ENCODE data around the gene TPT1. TPM values are rescaled to one million over a fixed set of nuclear protein-coding genes. Genes with fewer than 3 reads are reported as not detected.
"Not testable (repeated sequence)": the region's sequence is repeated elsewhere in the genome, so short reads cannot be mapped to it uniquely, and the experiment has no call there.

Gene TPT1
- total RNA-seq, 5 donors from 2014 or later (not counting 1 experiment from before 2014, with no cell fraction given) = 6,680 to 8,997 (median 7,956) TPM

- DNase-seq (no peak), ATAC-seq (replicated peaks in 1 of 4) (no peak)
- Histone ChIP-seq H3K4me3 (ENCODE audit: control insufficient read depth in 1 of 2, extremely low read depth in 1 of 2, low read length in 1 of 2) (no peak overlapping the region), H3K36me3 (ENCODE audit: control insufficient read depth in 2 of 2, extremely low read depth in 1 of 2, insufficient read depth in 1 of 2, low read length in 1 of 2) (peaks cover 0 to 4% of the 10 kb centered on the region in 2 donors), H3K27me3 (replicated peaks in 1 of 2; ENCODE audit: control insufficient read depth in 2 of 2, extremely low read depth in 1 of 2, insufficient read depth in 2 of 2, low read length in 1 of 2) (no peaks in the 10 kb centered on the region), H3K9me3 (no peaks in the 10 kb centered on the region), H3K27ac (ENCODE audit: low read length) (no peak overlapping the region), H3K4me1 (ENCODE audit: control insufficient read depth in 1 of 2, extremely low read depth in 1 of 2, insufficient read depth in 2 of 2, low read length in 2 of 2) (no peaks in the 10 kb centered on the region)
- ChIA-PET POLR2A (interaction anchor here (0.7 to 1.1 kb wide), 2 partner anchors 16 to 33 kb away, joined by 3 read pairs; partner anchors contain the start of gene SLC25A30 (in 1 of the 2)), CTCF (interaction anchor here in 1 of 2 donors (0.5 kb wide), 1 partner anchor 234 kb away, joined by 5 read pairs; no protein-coding TSS in a partner anchor)
- Mint-ChIP-seq H3K4me3 (no peak overlapping the region), H3K4me1 (peaks cover 3 to 7% (median 6%) of the 10 kb centered on the region in 3 donors), H3K27me3 (no peaks in the 10 kb centered on the region), H3K36me3 (peaks cover 24% of the 10 kb centered on the region), H3K27ac (no peak overlapping the region), H3K9me3 (no peaks in the 10 kb centered on the region)
- 97% methylated on average over 4 of the region's 5 CpGs for WGBS (ENCODE audit: insufficient coverage)
Observed at GRCh38 chr13:45385320-45385719, 44.3 kb upstream of the TPT1 start.

GRCh38 chr13:45384474-45385174 lies 43.6 kb upstream of the TPT1 start:
- ATAC-seq (replicated peaks in 1 of 4) = no peak
- DNase-seq = no peak
- H3K4me3 Mint-ChIP-seq = no peak overlapping the region
- ChIA-PET CTCF (interaction anchor here in 1 of 2 donors (1.0 kb wide), 1 partner anchor 17 kb away, joined by 3 read pairs; no protein-coding TSS in a partner anchor), POLR2A (interaction anchor here in 1 of 2 donors (0.6 to 1.1 kb wide), 2 partner anchors 15 to 34 kb away, joined by 3 read pairs; partner anchors contain the start of gene SLC25A30)
- no peaks in the 10 kb centered on the region for H3K4me1 ChIP-seq (ENCODE audit: control insufficient read depth in 1 of 2, extremely low read depth in 1 of 2, insufficient read depth in 2 of 2, low read length in 2 of 2)
- peaks cover 0 to 4% of the 10 kb centered on the region in 2 donors for H3K36me3 ChIP-seq (ENCODE audit: control insufficient read depth in 2 of 2, extremely low read depth in 1 of 2, insufficient read depth in 1 of 2, low read length in 1 of 2)
- peaks cover 3 to 7% (median 6%) of the 10 kb centered on the region in 3 donors for H3K4me1 Mint-ChIP-seq
- H3K27ac Mint-ChIP-seq = no peak overlapping the region
- no peak overlapping the region for H3K4me3 ChIP-seq (ENCODE audit: control insufficient read depth in 1 of 2, extremely low read depth in 1 of 2, low read length in 1 of 2)
- H3K9me3 Mint-ChIP-seq = no peaks in the 10 kb centered on the region
- WGBS (ENCODE audit: insufficient coverage) = no CpG with 5 or more reads among the region's 4 CpGs
- H3K36me3 Mint-ChIP-seq = peaks cover 23% of the 10 kb centered on the region
- no peak overlapping the region for H3K27ac ChIP-seq (ENCODE audit: low read length)
- no peaks in the 10 kb centered on the region for H3K27me3 ChIP-seq (replicated peaks in 1 of 2; ENCODE audit: control insufficient read depth in 2 of 2, extremely low read depth in 1 of 2, insufficient read depth in 2 of 2, low read length in 1 of 2)
- H3K9me3 ChIP-seq = no peaks in the 10 kb centered on the region
- H3K27me3 Mint-ChIP-seq = no peaks in the 10 kb centered on the region

GRCh38 chr13:45382739-45383138 lies 41.8 kb upstream of the TPT1 start:
- H3K36me3 ChIP-seq (ENCODE audit: control insufficient read depth in 2 of 2, extremely low read depth in 1 of 2, insufficient read depth in 1 of 2, low read length in 1 of 2); H3K4me3 Mint-ChIP-seq; H3K4me1 ChIP-seq (ENCODE audit: control insufficient read depth in 1 of 2, extremely low read depth in 1 of 2, insufficient read depth in 2 of 2, low read length in 2 of 2); DNase-seq; H3K27me3 ChIP-seq (replicated peaks in 1 of 2; ENCODE audit: control insufficient read depth in 2 of 2, extremely low read depth in 1 of 2, insufficient read depth in 2 of 2, low read length in 1 of 2); ATAC-seq (replicated peaks in 1 of 4); H3K4me1 Mint-ChIP-seq; POLR2A ChIA-PET; H3K27me3 Mint-ChIP-seq; H3K27ac ChIP-seq (ENCODE audit: low read length); H3K27ac Mint-ChIP-seq; H3K9me3 Mint-ChIP-seq; H3K4me3 ChIP-seq (ENCODE audit: control insufficient read depth in 1 of 2, extremely low read depth in 1 of 2, low read length in 1 of 2); H3K9me3 ChIP-seq: not testable (repeated sequence)
- 90% methylated on average over 2 of the region's 8 CpGs for WGBS (ENCODE audit: insufficient coverage)
- CTCF ChIA-PET = interaction anchor here in 1 of 2 donors (0.8 kb wide), 1 partner anchor 13 kb away, joined by 3 read pairs; no protein-coding TSS in a partner anchor
- peaks cover 23% of the 10 kb centered on the region for H3K36me3 Mint-ChIP-seq

- H3K9me3 ChIP-seq = no peaks in the 10 kb centered on the region
- H3K4me3 ChIP-seq (ENCODE audit: control insufficient read depth in 1 of 2, extremely low read depth in 1 of 2, low read length in 1 of 2) = no peak overlapping the region
- H3K4me1 Mint-ChIP-seq = no peaks in the 10 kb centered on the region
- no peak overlapping the region for H3K27ac Mint-ChIP-seq
- peaks cover 12% of the 10 kb centered on the region for H3K36me3 Mint-ChIP-seq
- H3K36me3 ChIP-seq (ENCODE audit: control insufficient read depth in 2 of 2, extremely low read depth in 1 of 2, insufficient read depth in 1 of 2, low read length in 1 of 2) = peaks cover 0 to under 1% of the 10 kb centered on the region in 2 donors
- H3K9me3 Mint-ChIP-seq = no peaks in the 10 kb centered on the region
- H3K4me3 Mint-ChIP-seq = no peak overlapping the region
- ChIA-PET POLR2A (no interaction called here), CTCF (no interaction called here)
- H3K27ac ChIP-seq (ENCODE audit: low read length) = no peak overlapping the region
- no peaks in the 10 kb centered on the region for H3K27me3 ChIP-seq (replicated peaks in 1 of 2; ENCODE audit: control insufficient read depth in 2 of 2, extremely low read depth in 1 of 2, insufficient read depth in 2 of 2, low read length in 1 of 2)
- ATAC-seq (replicated peaks in 1 of 4) (no peak), DNase-seq (no peak)
- WGBS (ENCODE audit: insufficient coverage) = no CpG with 5 or more reads among the region's 12 CpGs
- no peaks in the 10 kb centered on the region for H3K27me3 Mint-ChIP-seq
- no peaks in the 10 kb centered on the region for H3K4me1 ChIP-seq (ENCODE audit: control insufficient read depth in 1 of 2, extremely low read depth in 1 of 2, insufficient read depth in 2 of 2, low read length in 2 of 2)
Observed at GRCh38 chr13:45381196-45381595, 40.2 kb upstream of the TPT1 start.

GRCh38 chr13:45380708-45381107 lies 39.7 kb upstream of the TPT1 start:
- H3K4me3 ChIP-seq (ENCODE audit: control insufficient read depth in 1 of 2, extremely low read depth in 1 of 2, low read length in 1 of 2); H3K9me3 ChIP-seq; H3K4me3 Mint-ChIP-seq; H3K9me3 Mint-ChIP-seq; H3K4me1 ChIP-seq (ENCODE audit: control insufficient read depth in 1 of 2, extremely low read depth in 1 of 2, insufficient read depth in 2 of 2, low read length in 2 of 2); H3K27me3 ChIP-seq (replicated peaks in 1 of 2; ENCODE audit: control insufficient read depth in 2 of 2, extremely low read depth in 1 of 2, insufficient read depth in 2 of 2, low read length in 1 of 2); H3K27me3 Mint-ChIP-seq; H3K36me3 ChIP-seq (ENCODE audit: control insufficient read depth in 2 of 2, extremely low read depth in 1 of 2, insufficient read depth in 1 of 2, low read length in 1 of 2); CTCF ChIA-PET; DNase-seq; H3K4me1 Mint-ChIP-seq; H3K27ac Mint-ChIP-seq; POLR2A ChIA-PET; ATAC-seq (replicated peaks in 1 of 4); H3K27ac ChIP-seq (ENCODE audit: low read length): not testable (repeated sequence)
- 93% methylated on average over 5 of the region's 8 CpGs for WGBS (ENCODE audit: insufficient coverage)
- peaks cover 12% of the 10 kb centered on the region for H3K36me3 Mint-ChIP-seq

- H3K27me3 Mint-ChIP-seq; ATAC-seq (replicated peaks in 1 of 4); H3K27ac Mint-ChIP-seq; POLR2A ChIA-PET; H3K27me3 ChIP-seq (replicated peaks in 1 of 2; ENCODE audit: control insufficient read depth in 2 of 2, extremely low read depth in 1 of 2, insufficient read depth in 2 of 2, low read length in 1 of 2); DNase-seq; H3K9me3 ChIP-seq; H3K9me3 Mint-ChIP-seq; H3K36me3 Mint-ChIP-seq; H3K4me1 ChIP-seq (ENCODE audit: control insufficient read depth in 1 of 2, extremely low read depth in 1 of 2, insufficient read depth in 2 of 2, low read length in 2 of 2); H3K4me3 Mint-ChIP-seq; H3K4me1 Mint-ChIP-seq; H3K4me3 ChIP-seq (ENCODE audit: control insufficient read depth in 1 of 2, extremely low read depth in 1 of 2, low read length in 1 of 2); H3K36me3 ChIP-seq (ENCODE audit: control insufficient read depth in 2 of 2, extremely low read depth in 1 of 2, insufficient read depth in 1 of 2, low read length in 1 of 2); CTCF ChIA-PET; H3K27ac ChIP-seq (ENCODE audit: low read length): not testable (repeated sequence)
- WGBS (ENCODE audit: insufficient coverage) = 96% methylated on average over 5 of the region's 10 CpGs
Observed at GRCh38 chr13:45379516-45379915, 38.5 kb upstream of the TPT1 start.

All from T-cell (primary cell).